Breast epithelium (tissue), 4 donors: ENCODE results near the gene TRNP1. TPM values are rescaled to one million over a fixed set of nuclear protein-coding genes. Genes with fewer than 3 reads are reported as not detected.

Experiments used
- DNase-seq, 2 donors: peaks; one replicate each; pipeline ENCODE4 v3.0.0-alpha.2; 2019; ENCODE audit warnings: low spot score in 2 of 2
- H3K27ac ChIP-seq, 2 donors: fragments of 200-600 bp; sonication (generic) in 1 of 2; one replicate each; pipeline ENCODE4 v1.5.1; 2016 to 2019; ENCODE audit warnings: mild to moderate bottlenecking in 1 of 2
- H3K27me3 ChIP-seq, 2 donors: fragments of 200-600 bp; sonication (generic) in 1 of 2; one replicate each; pipeline versions ENCODE4 v1.5.1 to v1.6.0; 2017 to 2019; ENCODE audit warnings: control low read depth in 1 of 2, mild to moderate bottlenecking in 1 of 2
- H3K36me3 ChIP-seq: fragments of 200-600 bp; one replicate; pipeline ENCODE4 v1.5.1; 2019
- H3K4me1 ChIP-seq, 2 donors: fragments of 200-600 bp; sonication (generic); one replicate each; pipeline ENCODE4 v1.5.1; 2016 to 2019; ENCODE audit warnings: control low read depth in 1 of 2
- H3K4me3 ChIP-seq, 3 donors: fragments of 200-600 bp; sonication (generic); 1 replicate in 2 of 3; 2 replicates in 1 of 3; pipeline ENCODE4 v1.5.1; 2016 to 2019; ENCODE audit warnings: mild to moderate bottlenecking in 3 of 3, moderate library complexity in 2 of 3
- H3K9me3 ChIP-seq, 2 donors: fragments of 200-600 bp; sonication (generic) in 1 of 2; one replicate each; pipeline ENCODE4 v1.5.1; 2016 to 2019; ENCODE audit warnings: control low read depth in 1 of 2
- POLR2A ChIP-seq: fragments of 450-650 bp; IDR thresholded peaks from one replicate; pipeline ENCODE4 v1.6.1; 2016; ENCODE audit warnings: antibody characterized with exemption, mild to moderate bottlenecking, moderate library complexity
- POLR2AphosphoS5 ChIP-seq, 3 donors: sonication (generic); formaldehyde crosslinking; IDR thresholded peaks; one replicate each; pipeline ENCODE4 v1.6.1; 2017; ENCODE audit warnings: antibody characterized with exemption in 3 of 3
- intact Hi-C: fragments of 100-400 bp; cut with DNase I; formaldehyde crosslinking; loops from one replicate; pipeline ENCODE4 v1.15.1; 2023; ENCODE audit warnings: low total_unique reads
- total RNA-seq, 3 donors: library from RNA; depleted of rRNA; stranded (reverse); fragments of >200 nt; gene quantifications; one replicate each; pipeline ENCODE4 v1.1.0, GENCODE V29; 2016
- TF ChIP-seq, protein P1 (sequence below), 3 donors: fragments of 450-650 bp; IDR thresholded peaks; one replicate each; pipeline ENCODE4 v1.5.1; 2016 to 2017; ENCODE audit warnings: antibody characterized with exemption in 3 of 3, mild to moderate bottlenecking in 3 of 3, moderate library complexity in 3 of 3

The TRNP1 gene
- total RNA-seq, 3 donors from 2014 or later = 1.6 to 27.8 (median 16.7) TPM

DNA sequence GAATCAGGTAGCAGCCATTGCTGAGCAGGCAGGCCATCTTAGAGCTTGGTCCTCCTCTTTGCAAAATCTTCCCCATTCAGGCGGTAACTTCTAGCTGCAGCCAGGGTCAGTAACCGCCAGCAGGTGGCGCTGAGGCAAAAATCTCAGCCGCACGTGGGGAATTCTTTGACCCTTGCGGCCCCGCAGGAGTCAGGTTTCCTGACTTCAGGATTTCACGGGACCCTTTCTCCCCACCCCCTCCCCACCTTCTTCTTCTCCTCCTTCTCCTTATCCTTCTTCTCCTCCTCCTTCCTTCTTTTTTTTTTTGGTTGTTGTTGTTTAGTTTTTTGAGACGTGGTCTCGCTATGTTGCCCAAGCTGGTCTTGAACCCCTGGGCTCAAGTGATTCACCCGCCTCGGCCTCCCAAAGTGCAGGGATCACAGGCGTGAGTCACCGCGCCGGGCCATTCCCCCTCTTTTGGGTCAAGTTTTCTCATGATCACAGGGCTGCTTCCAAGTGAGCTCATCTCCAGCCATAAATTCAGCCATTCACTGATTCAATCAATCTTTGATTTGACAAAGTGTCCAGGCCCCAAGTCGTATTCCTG is 52.6 kb downstream of the TRNP1 start:
- no peaks in the 10 kb centered on the region for H3K9me3 ChIP-seq
- H3K36me3 ChIP-seq = no peaks in the 10 kb centered on the region
- no peak overlapping the region for H3K27ac ChIP-seq
- DNase-seq = peak; percentile 38 to 67
- TF ChIP-seq POLR2A = no peak
- TF ChIP-seq, protein P1, sequence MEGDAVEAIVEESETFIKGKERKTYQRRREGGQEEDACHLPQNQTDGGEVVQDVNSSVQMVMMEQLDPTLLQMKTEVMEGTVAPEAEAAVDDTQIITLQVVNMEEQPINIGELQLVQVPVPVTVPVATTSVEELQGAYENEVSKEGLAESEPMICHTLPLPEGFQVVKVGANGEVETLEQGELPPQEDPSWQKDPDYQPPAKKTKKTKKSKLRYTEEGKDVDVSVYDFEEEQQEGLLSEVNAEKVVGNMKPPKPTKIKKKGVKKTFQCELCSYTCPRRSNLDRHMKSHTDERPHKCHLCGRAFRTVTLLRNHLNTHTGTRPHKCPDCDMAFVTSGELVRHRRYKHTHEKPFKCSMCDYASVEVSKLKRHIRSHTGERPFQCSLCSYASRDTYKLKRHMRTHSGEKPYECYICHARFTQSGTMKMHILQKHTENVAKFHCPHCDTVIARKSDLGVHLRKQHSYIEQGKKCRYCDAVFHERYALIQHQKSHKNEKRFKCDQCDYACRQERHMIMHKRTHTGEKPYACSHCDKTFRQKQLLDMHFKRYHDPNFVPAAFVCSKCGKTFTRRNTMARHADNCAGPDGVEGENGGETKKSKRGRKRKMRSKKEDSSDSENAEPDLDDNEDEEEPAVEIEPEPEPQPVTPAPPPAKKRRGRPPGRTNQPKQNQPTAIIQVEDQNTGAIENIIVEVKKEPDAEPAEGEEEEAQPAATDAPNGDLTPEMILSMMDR (IDR thresholded peaks at IDR 0.05) = peak; percentile 70 to 94 (median 83)
- no peaks in the 10 kb centered on the region for H3K4me1 ChIP-seq
- no peak overlapping the region for H3K4me3 ChIP-seq
- no peaks in the 10 kb centered on the region for H3K27me3 ChIP-seq
- intact Hi-C loops = loop anchor here (5.0 kb wide), 1 partner anchor 51 kb away; no protein-coding TSS in a partner anchor

DNA sequence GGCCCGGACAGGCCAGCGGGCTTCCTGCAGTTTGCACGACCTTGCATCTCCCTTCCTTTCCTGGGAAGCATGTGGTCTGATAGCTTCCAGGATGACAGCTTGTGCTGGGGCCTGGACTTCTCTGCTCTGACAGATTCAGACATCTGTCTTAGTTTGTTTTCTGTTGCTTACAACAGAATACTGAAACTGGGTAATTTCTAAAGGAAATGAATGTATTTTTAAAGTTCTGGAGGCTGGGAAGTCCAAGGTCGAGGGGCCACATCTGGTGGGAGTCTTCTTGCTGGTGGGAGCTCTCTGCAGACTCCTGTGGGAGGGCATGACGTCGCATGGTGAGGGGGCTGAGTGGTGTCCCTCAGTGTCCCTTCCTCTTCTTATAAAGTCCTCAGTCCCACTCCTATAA is 54.4 kb downstream of the TRNP1 start:
- intact Hi-C loops = loop anchor here (5.0 kb wide), 1 partner anchor 49 kb away; no protein-coding TSS in a partner anchor
- Histone ChIP-seq H3K9me3 (no peaks in the 10 kb centered on the region), H3K4me3 (no peak overlapping the region), H3K36me3 (no peaks in the 10 kb centered on the region), H3K27ac (no peak overlapping the region), H3K27me3 (no peaks in the 10 kb centered on the region), H3K4me1 (no peaks in the 10 kb centered on the region)
- TF ChIP-seq POLR2A = no peak
- no peak for DNase-seq

DNA sequence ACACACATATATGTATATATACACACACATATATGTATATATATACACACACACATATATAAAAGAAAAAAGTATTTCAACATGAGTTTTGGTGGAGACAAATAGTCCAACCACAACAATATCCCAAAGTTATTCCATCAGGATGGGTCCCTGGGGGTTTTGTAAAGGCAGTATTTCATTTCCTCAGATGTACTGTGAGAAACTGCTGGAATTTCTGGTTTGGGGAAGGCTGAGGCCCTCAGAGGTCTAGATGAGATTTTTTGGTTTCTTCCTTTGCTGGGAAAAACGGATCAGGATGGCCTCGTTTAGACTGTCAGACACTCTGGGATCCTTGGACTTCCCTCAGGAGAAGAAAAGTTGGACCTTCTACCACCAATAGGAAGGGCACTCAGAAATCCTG is 55.6 kb downstream of the TRNP1 start:
- no peak for TF ChIP-seq POLR2AphosphoS5 (IDR thresholded peaks at IDR 0.05)
- TF ChIP-seq, protein P1 (IDR thresholded peaks at IDR 0.05) = no peak
- no peak for TF ChIP-seq POLR2A
- H3K9me3 ChIP-seq = no peaks in the 10 kb centered on the region
- intact Hi-C loops = loop anchor here (5.0 kb wide), 1 partner anchor 48 kb away; no protein-coding TSS in a partner anchor
- H3K27ac ChIP-seq = no peak overlapping the region
- H3K4me1 ChIP-seq = no peaks in the 10 kb centered on the region
- H3K27me3 ChIP-seq = no peaks in the 10 kb centered on the region
- no peak for DNase-seq
- H3K4me3 ChIP-seq = no peak overlapping the region
- no peaks in the 10 kb centered on the region for H3K36me3 ChIP-seq

DNA sequence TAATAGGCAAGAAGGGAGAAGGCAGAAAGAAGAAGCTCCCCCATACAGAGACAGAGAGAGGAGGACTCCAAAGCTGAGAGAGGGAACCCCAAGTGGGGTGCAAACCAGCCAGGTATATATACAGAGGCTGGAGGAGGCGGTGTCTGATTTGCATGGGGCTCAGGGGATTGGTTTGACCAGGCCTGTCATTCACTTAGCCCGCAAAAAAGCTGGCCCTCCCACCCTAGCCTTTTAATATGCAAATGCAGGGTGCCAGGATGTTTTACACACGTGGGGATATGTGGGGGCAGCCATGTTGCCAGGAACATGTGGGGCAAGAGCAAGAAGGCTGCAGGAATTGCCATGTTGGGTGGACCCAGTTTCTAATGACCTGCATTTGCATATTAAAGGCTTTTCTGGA is 56.1 kb downstream of the TRNP1 start:
- Histone ChIP-seq H3K36me3 (no peaks in the 10 kb centered on the region), H3K27me3 (no peaks in the 10 kb centered on the region), H3K4me1 (no peaks in the 10 kb centered on the region), H3K27ac (no peak overlapping the region), H3K9me3 (no peaks in the 10 kb centered on the region), H3K4me3 (no peak overlapping the region)
- TF ChIP-seq POLR2A = no peak
- TF ChIP-seq, protein P1 (IDR thresholded peaks at IDR 0.05) = no peak
- no peak for TF ChIP-seq POLR2AphosphoS5 (IDR thresholded peaks at IDR 0.05)
- DNase-seq = no peak
- intact Hi-C loops = loop anchor here (5.0 kb wide), 1 partner anchor 48 kb away; no protein-coding TSS in a partner anchor

Other genes starting within 250 kb of the TRNP1 start
- gene PIGV, start 205.7 kb upstream of the TRNP1 start, total RNA-seq = 10 to 100 TPM; 18.7 to 36.8 (median 29.7) TPM
- 10 to 100 TPM; 12.3 to 35.4 (median 16.4) TPM for gene ZDHHC18, start 167.0 kb upstream of the TRNP1 start, total RNA-seq
- 10 to 100 TPM in 2 of 3 donors, not detected in 1; 12.1 to 18.4 TPM for gene SFN, start 130.5 kb upstream of the TRNP1 start, total RNA-seq
- 10 to 100 TPM in 2 of 3 donors, 1 to 10 TPM in 1; 8.5 to 17.7 (median 13.4) TPM for gene GPN2, start 103.4 kb upstream of the TRNP1 start, total RNA-seq
- 10 to 100 TPM in 2 of 3 donors, 1 to 10 TPM in 1; 8.3 to 13.5 (median 11.8) TPM for gene GPATCH3, start 93.2 kb upstream of the TRNP1 start, total RNA-seq
- gene NR0B2, start 79.7 kb upstream of the TRNP1 start, total RNA-seq = not detected
- 10 to 100 TPM; 47.9 to 51.5 (median 49.4) TPM for gene NUDC, start 71.9 kb upstream of the TRNP1 start, total RNA-seq
- 10 to 100 TPM in 2 of 3 donors, not detected in 1; 10.8 to 22.2 TPM for gene KDF1, start 33.2 kb upstream of the TRNP1 start, total RNA-seq
- gene TENT5B, start 19.2 kb downstream of the TRNP1 start, total RNA-seq = 10 to 100 TPM; 15.2 to 46.2 (median 23.9) TPM
- gene SLC9A1, start 161.4 kb downstream of the TRNP1 start, total RNA-seq = 10 to 100 TPM in 2 of 3 donors, 1 to 10 TPM in 1; 6.1 to 14.2 (median 13.8) TPM
- 10 to 100 TPM; 31.5 to 34.2 (median 33.4) TPM for gene WDTC1, start 240.9 kb downstream of the TRNP1 start, total RNA-seq